Heart left ventricle (tissue), 16 donors: ENCODE measurements around the gene AFAP1. TPM values are rescaled to one million over a fixed set of nuclear protein-coding genes. Genes with fewer than 3 reads are reported as not detected.

ENCODE experiments used
- ATAC-seq, 4 donors: fragments of 200-7000 bp; cut with Tn5 transposase; one replicate each; pipeline ENCODE4 v1.9.1; 2020 to 2022; ENCODE audit warnings: moderate library complexity in 4 of 4, mild to moderate bottlenecking in 3 of 4, moderate number of reproducible peaks in 1 of 4
- DNase-seq, 5 donors: peaks; one replicate each; pipeline ENCODE4 v3.0.0-alpha.2; 2020
- H3K27ac ChIP-seq, 12 donors: fragments of 200-600 bp; sonication (generic) in 4 of 12; one replicate each; pipeline versions ENCODE4 v1.5.0 to v1.8.0; 2016 to 2022; ENCODE audit warnings: mild to moderate bottlenecking in 2 of 12
- H3K27me3 ChIP-seq, 9 donors: fragments of 200-600 bp; sonication (generic) in 2 of 9; one replicate each; pipeline versions ENCODE4 v1.5.1 to v1.8.0; 2016 to 2022; ENCODE audit warnings: mild to moderate bottlenecking in 3 of 9
- H3K36me3 ChIP-seq, 9 donors: fragments of 200-600 bp; sonication (generic) in 2 of 9; one replicate each; pipeline versions ENCODE4 v1.5.0 to v1.8.0; 2018 to 2022; ENCODE audit warnings: mild to moderate bottlenecking in 2 of 9
- H3K4me1 ChIP-seq, 12 donors: fragments of 200-600 bp; sonication (generic) in 4 of 12; one replicate each; pipeline versions ENCODE4 v1.5.0 to v1.8.0; 2016 to 2022; ENCODE audit warnings: mild to moderate bottlenecking in 3 of 12
- H3K4me3 ChIP-seq, 12 donors: fragments of 200-600 bp; sonication (generic) in 4 of 12; one replicate each; pipeline versions ENCODE4 v1.5.0 to v1.8.0; 2017 to 2022; ENCODE audit warnings: mild to moderate bottlenecking in 9 of 12, moderate library complexity in 4 of 12
- H3K9me3 ChIP-seq, 12 donors: fragments of 200-600 bp; sonication (generic) in 4 of 12; one replicate each; pipeline versions ENCODE4 v1.5.0 to v1.8.0; 2016 to 2022; ENCODE audit warnings: mild to moderate bottlenecking in 1 of 12
- CTCF ChIP-seq, 12 donors: fragments of 200-600 bp; sonication (generic) in 4 of 12; IDR thresholded peaks; one replicate each; pipeline versions ENCODE4 v1.5.0 to v1.8.0; 2018 to 2022; ENCODE audit warnings: antibody characterized with exemption in 12 of 12, mild to moderate bottlenecking in 5 of 12
- POLR2A ChIP-seq, 2 donors: fragments of 450-650 bp; IDR thresholded peaks; one replicate each; pipeline ENCODE4 v1.6.1; 2017; ENCODE audit warnings: antibody characterized with exemption in 2 of 2, mild to moderate bottlenecking in 2 of 2, moderate library complexity in 2 of 2
- WGBS, 4 donors: extraction: QIAGEN DNeasy Blood & Tissue Kit in 2 of 4; methylation state at CpG; one replicate each; pipeline versions ENCODE4 v1.1.5 to v1.1.7; 2013 to 2018; 5-methylcytosine and 5-hydroxymethylcytosine counted together
- intact Hi-C, 10 donors: fragments of 100-400 bp; cut with DNase I; formaldehyde crosslinking; loops; one replicate each; pipeline versions ENCODE4 v1.11.1 to v1.14.2; 2022
- polyA plus RNA-seq, 2 donors: library from polyadenylated mRNA; stranded (reverse); fragments of 200-250 nt; gene quantifications; one replicate each; pipeline ENCODE4 v1.2.3, GENCODE V29; 2013
- total RNA-seq, 9 donors: library from RNA; depleted of rRNA in 2 of 9; stranded (reverse); fragments of >200 nt in 2 of 9; fragmentation: NEBNext Ultra II Directional in 3 of 9; extraction: Animal tissue kit (Norgen Biotek cat#: 25700) in 3 of 9; gene quantifications; one replicate each; pipeline versions ENCODE4 v1.1.0 to v1.2.4, GENCODE V29; 2016 to 2023
- donor health status: ischemic (EF 13 %, LVEDD 7.1; RV severe dilation, severe dysfunction).
- donor health status: healthy with polysubstance abuse.
- donor health status: DM: no; HTN: yes; CAD: no.
- donor health status: DM: no; HTN: no; CAD: no.
- donor health status: ischemic (EF 25% LVEDD 6.9; RV normal size, moderate dysfunction).
- donor health status: ischemic (EF 25% LVEDD 5.7; RV mildly dilated, moderate dysfunction).
- donor health status: healthy.
- donor health status: DM: yes; HTN: yes; CAD: no.
- donor health status: ischemic (EF 35%, LVEDD 5.7; RV mildly dilated, moderate dysfunction).
- donor health status: nonischemic (EF 11% LVEDD 7.7; RV severe dilation, severe dysfunction).
- donor health status: DM: yes; HTN: yes; CAD: no.
- donor health status: PGD.
- donor health status: ischemic (EF 29% LVEDD 5.4; RV normal size, mild dysfunction).
- donor health status: nonischemic (EF 23%, LVEDD 6.1; RV moderate dilation, normal function).

The AFAP1 gene
- total and polyA plus RNA-seq, 11 donors, result 2.0 to 18.0 (median 7.0) TPM

GRCh38 chr4:7757501-7758471 is 181.9 kb downstream of the AFAP1 start:
- peak in 3 of 5 donors; percentile 54 to 61 (median 55) for DNase-seq

GRCh38 chr4:7756561-7757355 is 182.9 kb downstream of the AFAP1 start:
- TF ChIP-seq POLR2A (IDR thresholded peaks at IDR 0.05), result no peak
- no peak for TF ChIP-seq CTCF (IDR thresholded peaks at IDR 0.05)
- DNase-seq, result peak in 1 of 5 donors; percentile 36
- 85 to 90% (median 88%) methylated on average over 26 to 32 of the region's 32 CpGs for WGBS, 4 donors
- H3K4me3 ChIP-seq, result no peak overlapping the region
- H3K27ac ChIP-seq, result peak overlapping the region in 1 of 12 donors; percentile 51
- no peaks in the 10 kb centered on the region for H3K27me3 ChIP-seq
- no peaks in the 10 kb centered on the region for H3K9me3 ChIP-seq
- H3K36me3 ChIP-seq, result peaks cover 0 to 16% (median 0%) of the 10 kb centered on the region in 9 donors
- H3K4me1 ChIP-seq, result peaks cover 0 to 22% (median 10%) of the 10 kb centered on the region in 12 donors
- intact Hi-C loops, result no loop called here
- ATAC-seq, result no peak

More at GRCh38 chr4:7757501-7758471, 181.9 kb downstream of the AFAP1 start:
- Histone ChIP-seq H3K27ac (peak overlapping the region in 5 of 12 donors; percentile 6 to 51 (median 15)), H3K4me1 (peaks cover 0 to 22% (median 10%) of the 10 kb centered on the region in 12 donors), H3K36me3 (peaks cover 0 to 21% (median 4%) of the 10 kb centered on the region in 9 donors), H3K27me3 (no peaks in the 10 kb centered on the region), H3K4me3 (no peak overlapping the region), H3K9me3 (no peaks in the 10 kb centered on the region)
- peak in 2 of 4 donors; percentile 7 to 55 for ATAC-seq
- intact Hi-C loops, result no loop called here
- TF ChIP-seq CTCF (IDR thresholded peaks at IDR 0.05), result no peak
- no peak for TF ChIP-seq POLR2A (IDR thresholded peaks at IDR 0.05)
- WGBS, 4 donors, result 50 to 64% (median 51%) methylated on average over 18 to 22 of the region's 22 CpGs

DNA sequence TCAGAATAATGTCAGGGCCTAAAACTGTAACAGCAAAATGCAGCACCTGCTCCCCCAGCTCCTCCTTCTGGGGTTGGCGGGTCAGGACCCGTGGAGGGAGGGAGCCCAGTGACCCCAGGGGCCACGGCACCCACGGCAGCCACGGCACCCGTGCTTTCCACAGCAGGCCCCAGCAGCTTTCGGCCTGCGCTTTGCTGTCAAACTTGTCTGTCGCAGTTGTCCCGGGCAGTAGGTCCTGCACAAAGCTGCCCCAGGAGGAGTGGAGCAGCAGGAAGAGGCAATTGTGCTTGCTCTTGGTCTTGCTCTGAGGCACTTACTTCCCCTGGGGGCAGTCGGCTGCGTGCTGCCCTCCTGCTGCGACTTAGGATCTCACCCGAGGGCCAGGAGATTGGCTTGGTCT is 183.6 kb downstream of the AFAP1 start:
- no peak for TF ChIP-seq CTCF (IDR thresholded peaks at IDR 0.05)
- TF ChIP-seq POLR2A (IDR thresholded peaks at IDR 0.05), result no peak
- intact Hi-C loops, result no loop called here
- Histone ChIP-seq H3K4me3 (no peak overlapping the region), H3K27ac (no peak overlapping the region), H3K4me1 (peaks cover 0 to 22% (median 10%) of the 10 kb centered on the region in 12 donors), H3K36me3 (peaks cover 0 to 11% (median 0%) of the 10 kb centered on the region in 9 donors), H3K9me3 (no peaks in the 10 kb centered on the region), H3K27me3 (no peaks in the 10 kb centered on the region)
- ATAC-seq, result no peak
- 89 to 95% (median 94%) methylated on average over 5 to 14 of the region's 14 CpGs for whole genome bisulfite sequencing, 4 donors
- DNase-seq, result peak in 1 of 5 donors; percentile 47
